GM18502 (cell line): Measurements from ENCODE around the gene PSD4.

ENCODE experiments used
- ATAC-seq: cut with Tn5 transposase; IDR thresholded peaks from one replicate; pipeline ENCODE4 v1.9.1; 2021; ENCODE audit warnings: mild to moderate bottlenecking; ENCODE audit not compliant: unreplicated experiment, poor library complexity

Gene PSD4

GRCh38 chr2:113173542-113174375 is at the start of gene PSD4:
Gene PSD4, plus strand, starts transcription at chr2:113173971. Its CDS starts 8,486 bp downstream, at chr2:113182457.
- ATAC-seq: peak; percentile 84

- peak; percentile 77 for ATAC-seq
These were observed 49.4 kb upstream of the PSD4 start for GRCh38 chr2:113124181-113124961.

GRCh38 chr2:113124984-113125855 is 48.6 kb upstream of the PSD4 start:
- no peak for ATAC-seq

- no peak for ATAC-seq
These were observed 46.7 kb upstream of the PSD4 start, which contains the start of gene IL1RN for GRCh38 chr2:113126845-113127645. Gene IL1RN, plus strand, starts transcription at chr2:113127598. Its CDS starts 27 bp downstream, at chr2:113127625.

- ATAC-seq: no peak
These were observed 45.9 kb upstream of the PSD4 start for GRCh38 chr2:113127646-113128570.

DNA sequence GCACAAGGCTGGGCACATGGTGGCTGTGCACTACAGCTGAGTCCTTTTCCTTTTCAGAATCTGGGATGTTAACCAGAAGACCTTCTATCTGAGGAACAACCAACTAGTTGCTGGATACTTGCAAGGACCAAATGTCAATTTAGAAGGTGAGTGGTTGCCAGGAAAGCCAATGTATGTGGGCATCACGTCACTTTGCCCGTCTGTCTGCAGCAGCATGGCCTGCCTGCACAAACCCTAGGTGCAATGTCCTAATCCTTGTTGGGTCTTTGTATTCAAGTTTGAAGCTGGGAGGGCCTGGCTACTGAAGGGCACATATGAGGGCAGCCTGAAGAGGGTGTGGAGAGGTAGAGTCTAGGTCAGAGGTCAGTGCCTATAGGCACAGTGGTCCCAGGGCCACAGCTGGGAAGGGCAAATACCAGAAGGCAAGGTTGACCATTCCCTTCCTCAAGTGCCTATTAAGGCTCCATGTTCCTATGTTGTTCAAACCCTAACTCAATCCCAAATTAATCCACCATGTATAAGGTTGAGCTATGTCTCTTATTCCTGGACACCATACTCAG is 44.2 kb upstream of the PSD4 start:
- no peak for ATAC-seq

DNA sequence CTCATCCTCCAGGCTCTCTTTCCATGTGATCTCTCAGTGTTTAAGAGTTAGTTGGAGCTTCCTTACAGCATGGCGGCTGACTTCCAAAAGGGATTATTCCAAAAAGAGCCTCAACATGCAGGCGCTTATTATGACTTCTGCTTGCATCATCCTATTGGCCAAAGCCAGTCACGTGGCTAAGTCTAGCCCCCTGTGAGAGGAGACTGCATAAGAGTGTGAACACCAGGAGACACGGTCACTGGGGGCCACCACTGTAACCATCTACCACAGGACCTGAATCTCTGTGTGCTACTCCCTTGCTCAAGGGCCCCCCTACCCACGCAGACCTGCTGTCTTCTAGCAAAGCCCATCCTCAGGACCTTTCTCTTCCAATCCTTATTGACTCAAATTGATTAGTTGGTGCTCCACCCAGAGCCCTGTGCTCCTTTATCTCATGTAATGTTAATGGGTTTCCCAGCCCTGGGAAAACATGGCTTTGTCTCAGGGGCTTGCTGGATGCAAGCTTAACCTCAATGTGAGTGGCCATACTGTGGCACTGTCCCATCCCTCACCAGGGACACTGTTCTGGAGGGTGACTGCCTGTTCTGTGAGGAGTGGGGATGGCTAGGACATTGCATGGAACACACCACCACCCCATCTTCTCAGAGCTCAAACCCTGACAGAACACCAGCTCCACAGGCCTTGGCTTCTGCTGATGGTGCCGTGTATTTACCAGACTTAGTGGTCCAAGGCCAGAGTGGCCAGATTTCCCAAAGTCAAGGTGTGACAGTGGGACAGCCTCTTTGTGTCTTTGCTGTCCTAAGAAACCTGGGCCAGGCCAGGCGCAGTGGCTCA is 42.2 kb upstream of the PSD4 start:
- ATAC-seq: no peak

DNA sequence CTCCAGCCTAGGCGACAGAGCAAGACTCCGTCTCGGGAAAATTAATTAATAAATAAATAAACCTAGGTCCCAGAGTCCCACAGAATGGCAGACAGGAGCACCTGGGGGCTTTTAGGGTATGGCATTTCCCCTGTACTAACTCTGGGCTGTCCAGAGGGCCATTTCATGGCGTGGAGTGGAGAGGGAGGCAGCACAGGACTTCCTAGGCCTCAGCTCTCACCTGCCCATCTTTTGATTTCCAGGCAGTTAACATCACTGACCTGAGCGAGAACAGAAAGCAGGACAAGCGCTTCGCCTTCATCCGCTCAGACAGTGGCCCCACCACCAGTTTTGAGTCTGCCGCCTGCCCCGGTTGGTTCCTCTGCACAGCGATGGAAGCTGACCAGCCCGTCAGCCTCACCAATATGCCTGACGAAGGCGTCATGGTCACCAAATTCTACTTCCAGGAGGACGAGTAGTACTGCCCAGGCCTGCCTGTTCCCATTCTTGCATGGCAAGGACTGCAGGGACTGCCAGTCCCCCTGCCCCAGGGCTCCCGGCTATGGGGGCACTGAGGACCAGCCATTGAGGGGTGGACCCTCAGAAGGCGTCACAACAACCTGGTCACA is 41.3 kb upstream of the PSD4 start:
- no peak for ATAC-seq

DNA sequence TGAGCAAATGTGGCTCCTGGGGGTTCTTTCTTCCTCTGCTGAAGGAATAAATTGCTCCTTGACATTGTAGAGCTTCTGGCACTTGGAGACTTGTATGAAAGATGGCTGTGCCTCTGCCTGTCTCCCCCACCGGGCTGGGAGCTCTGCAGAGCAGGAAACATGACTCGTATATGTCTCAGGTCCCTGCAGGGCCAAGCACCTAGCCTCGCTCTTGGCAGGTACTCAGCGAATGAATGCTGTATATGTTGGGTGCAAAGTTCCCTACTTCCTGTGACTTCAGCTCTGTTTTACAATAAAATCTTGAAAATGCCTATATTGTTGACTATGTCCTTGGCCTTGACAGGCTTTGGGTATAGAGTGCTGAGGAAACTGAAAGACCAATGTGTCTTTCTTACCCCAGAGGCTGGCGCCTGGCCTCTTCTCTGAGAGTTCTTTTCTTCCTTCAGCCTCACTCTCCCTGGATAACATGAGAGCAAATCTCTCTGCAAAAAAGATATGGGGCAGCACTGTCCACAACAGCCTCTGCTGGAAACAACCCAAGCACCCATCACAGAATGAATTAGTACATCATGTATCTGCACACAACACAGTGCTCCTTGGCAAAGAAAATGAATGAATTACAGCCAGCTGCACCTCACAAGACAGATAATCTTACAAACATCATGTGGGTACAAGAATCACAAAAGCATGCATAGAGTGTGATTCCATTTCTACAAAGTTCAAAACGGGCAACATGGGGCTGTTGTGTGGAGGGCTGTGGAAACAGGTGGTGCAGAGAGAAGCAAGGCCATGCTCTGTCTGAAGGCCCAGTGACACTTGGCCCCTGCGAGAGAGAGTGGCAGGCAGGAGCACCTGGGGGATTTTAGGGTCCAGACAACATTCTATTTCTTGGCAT is 39.8 kb upstream of the PSD4 start:
- ATAC-seq: no peak

GRCh38 chr2:113134717-113135116 is 39.1 kb upstream of the PSD4 start:
- no peak for ATAC-seq

DNA sequence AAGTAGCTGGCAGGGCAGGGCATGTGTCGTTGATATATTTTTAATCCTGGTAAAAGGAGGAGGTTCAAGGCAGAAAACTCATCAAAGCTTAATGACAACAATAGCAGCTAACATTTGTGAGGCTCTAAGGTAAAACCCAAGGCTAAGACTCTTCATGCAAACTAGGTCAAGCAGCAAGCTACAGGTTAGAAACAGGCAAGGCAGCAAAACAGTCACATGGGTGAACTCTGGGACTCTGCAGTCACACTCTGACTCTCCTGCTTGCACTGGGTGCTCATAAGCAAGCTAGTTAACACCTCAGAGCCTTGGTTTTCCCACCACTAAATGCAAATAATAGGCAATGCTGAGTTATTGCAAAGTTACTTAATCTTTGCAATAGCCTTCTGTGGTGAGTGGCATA is 38.5 kb upstream of the PSD4 start:
- ATAC-seq: no peak

DNA sequence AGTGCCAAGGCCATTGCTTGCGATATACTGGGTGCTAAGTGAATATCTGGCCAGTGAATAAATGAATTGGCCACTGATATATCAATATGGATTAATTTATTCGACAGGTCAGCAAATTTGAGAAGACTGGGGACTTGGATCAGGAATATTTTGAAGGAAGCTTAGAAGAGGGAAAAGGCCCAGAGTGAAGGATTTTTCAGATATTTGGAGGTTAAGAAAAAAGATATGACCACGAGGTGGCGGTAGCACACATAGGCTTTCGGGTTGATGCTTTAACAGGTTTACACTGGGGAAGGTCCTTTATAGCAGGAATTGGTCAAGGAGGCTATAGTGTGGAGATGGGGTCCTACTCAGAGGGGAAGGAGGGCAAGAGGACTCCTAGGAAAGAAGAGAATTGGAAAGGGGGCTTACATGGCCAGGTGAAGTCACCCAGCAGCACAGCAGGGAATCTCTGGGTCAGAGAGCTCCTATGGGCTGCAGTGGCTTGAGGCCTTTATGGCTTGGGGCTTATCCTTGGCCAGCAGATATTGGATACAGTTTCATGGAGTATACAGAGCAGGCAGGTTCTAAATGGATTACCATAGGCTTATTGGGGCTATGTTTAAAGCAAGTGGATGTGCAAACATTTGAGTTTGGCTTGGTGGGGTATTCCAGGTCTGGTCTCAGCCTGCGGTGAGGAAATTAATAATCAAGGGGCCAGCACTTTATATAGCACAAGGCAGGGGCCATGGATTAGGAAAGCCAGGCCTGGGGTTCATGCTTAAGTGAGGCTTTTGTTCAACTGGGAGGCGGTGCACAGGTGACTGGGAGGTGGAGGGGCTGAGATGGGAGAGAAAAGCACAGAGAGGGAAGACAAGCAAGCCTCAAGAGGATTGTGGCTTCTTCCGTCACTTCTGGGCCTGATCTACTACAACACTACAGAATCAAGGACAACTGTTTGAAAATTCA is 36.7 kb upstream of the PSD4 start:
- no peak for ATAC-seq

DNA sequence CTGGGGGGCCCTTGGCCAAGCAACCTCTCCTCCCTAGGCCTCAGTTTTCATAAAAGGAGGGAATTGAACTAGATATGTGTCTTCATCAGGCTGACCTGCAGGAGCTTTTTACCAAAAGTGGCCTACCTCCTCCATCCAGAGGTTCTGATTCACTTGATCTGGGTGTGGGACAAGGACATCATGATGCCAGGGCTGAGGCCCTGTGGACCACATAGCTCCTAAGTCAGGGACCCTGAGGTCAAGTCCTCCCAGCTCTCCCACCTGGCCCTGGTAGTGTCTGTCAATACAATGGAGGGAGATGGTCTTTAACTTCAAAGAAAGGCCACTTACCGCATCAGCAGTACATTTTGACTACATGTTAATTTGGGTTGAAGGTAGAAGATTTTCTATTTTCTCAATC is 35.9 kb upstream of the PSD4 start:
- ATAC-seq: no peak

DNA sequence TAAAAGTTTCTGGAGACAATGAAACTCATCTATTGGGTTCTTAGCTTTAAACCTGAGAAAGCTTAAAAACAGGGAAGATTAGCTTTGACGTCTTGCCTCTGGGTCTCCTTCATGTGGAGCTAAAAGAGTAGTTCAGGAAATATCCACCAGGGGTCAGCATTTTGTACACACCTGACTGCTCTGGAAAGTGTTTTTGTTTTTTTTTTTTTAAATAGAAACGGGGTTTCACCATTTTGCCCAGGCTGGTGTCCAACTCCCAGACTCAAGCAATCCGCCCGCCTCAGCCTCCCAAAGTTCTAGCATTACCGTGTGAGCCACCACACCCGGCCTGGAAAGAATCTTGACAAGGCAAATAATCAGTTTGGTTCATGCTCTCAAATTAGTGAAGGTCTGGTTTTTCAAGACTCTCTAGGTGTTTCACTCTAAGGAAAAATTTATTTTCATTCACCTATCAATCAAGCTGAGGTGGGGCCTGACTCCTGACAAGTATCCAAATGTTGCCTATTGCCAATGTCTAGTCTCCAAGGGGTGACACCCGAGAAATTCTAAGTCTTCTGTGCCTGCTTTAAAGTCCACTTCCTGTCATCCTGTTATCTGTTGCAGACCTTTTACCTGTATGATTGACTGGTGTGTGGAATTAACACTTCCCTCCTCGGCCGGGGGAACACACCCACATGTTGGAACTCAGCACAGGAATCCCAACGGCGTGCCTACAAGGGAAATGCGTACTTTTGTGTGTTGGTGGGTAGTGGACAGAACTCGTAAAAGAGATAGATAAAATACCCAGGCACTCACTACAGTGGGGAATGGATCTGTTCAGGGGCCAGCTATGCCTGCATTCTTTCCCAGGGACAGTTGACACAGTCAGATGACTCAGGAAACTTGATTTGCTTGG is 35.1 kb upstream of the PSD4 start:
- peak; percentile 58 for ATAC-seq
